Activated T-cell treated with anti-CD3 and anti-CD28 coated beads, Interleukin-2, amount 50 U/mL, for 1 hour (primary cell): ENCODE results near the gene ALKBH8.
A peak's percentile ranks its signal among the peaks of the same experiment; 100 is the strongest.
"Not testable (repeated sequence)": the region's sequence is repeated elsewhere in the genome, so short reads cannot be mapped to it uniquely, and the experiment has no call there.

Experiments
- DNase-seq: peaks from one replicate; pipeline ENCODE4 v3.0.0-alpha.2; 2020

The ALKBH8 gene

GRCh38 chr11:107577346-107577711 lies 11.8 kb upstream of the ALKBH8 start:
- DNase-seq = no peak

- peak; percentile 44 for DNase-seq
Measured at GRCh38 chr11:107576497-107577345, 11.2 kb upstream of the ALKBH8 start.

GRCh38 chr11:107573438-107573837 lies 7.9 kb upstream of the ALKBH8 start:
- no peak for DNase-seq

- no peak for DNase-seq
Measured at GRCh38 chr11:107570015-107570414, 4.5 kb upstream of the ALKBH8 start.

GRCh38 chr11:107567739-107568335 lies 2.3 kb upstream of the ALKBH8 start:
- DNase-seq = no peak

- DNase-seq = no peak
Measured at GRCh38 chr11:107566569-107566968, 1.0 kb upstream of the ALKBH8 start.

GRCh38 chr11:107565955-107566501 lies 493 bp upstream of the ALKBH8 start:
- DNase-seq = not testable (repeated sequence)

GRCh38 chr11:107564877-107565218 lies 687 bp downstream of the ALKBH8 start:
- DNase-seq = no peak

- DNase-seq = peak; percentile 25
Measured at GRCh38 chr11:107563702-107564101, 1.8 kb downstream of the ALKBH8 start.

GRCh38 chr11:107562647-107563208 lies 2.8 kb downstream of the ALKBH8 start:
- DNase-seq = no peak

- DNase-seq = no peak
Measured at GRCh38 chr11:107561688-107562087, 3.8 kb downstream of the ALKBH8 start.

GRCh38 chr11:107550304-107550703 lies 15.2 kb downstream of the ALKBH8 start:
- no peak for DNase-seq

GRCh38 chr11:107549954-107550285 lies 15.6 kb downstream of the ALKBH8 start:
- DNase-seq = no peak

GRCh38 chr11:107549253-107549953 lies 16.1 kb downstream of the ALKBH8 start:
- DNase-seq = no peak

GRCh38 chr11:107547961-107548360 lies 17.6 kb downstream of the ALKBH8 start:
- no peak for DNase-seq

- DNase-seq = no peak
Measured at GRCh38 chr11:107545101-107545514, 20.4 kb downstream of the ALKBH8 start.

GRCh38 chr11:107538821-107539220 lies 26.7 kb downstream of the ALKBH8 start:
- no peak for DNase-seq

GRCh38 chr11:107538239-107538638 lies 27.3 kb downstream of the ALKBH8 start:
- DNase-seq = no peak

GRCh38 chr11:107537155-107537554 lies 28.4 kb downstream of the ALKBH8 start:
- not testable (repeated sequence) for DNase-seq

GRCh38 chr11:107526197-107526596 lies 39.3 kb downstream of the ALKBH8 start:
- no peak for DNase-seq

GRCh38 chr11:107508858-107509244 lies 56.7 kb downstream of the ALKBH8 start:
- no peak for DNase-seq

GRCh38 chr11:107508201-107508857 lies 57.2 kb downstream of the ALKBH8 start:
- DNase-seq = no peak

- no peak for DNase-seq
Measured at GRCh38 chr11:107505647-107506225, 59.8 kb downstream of the ALKBH8 start.
